ENCODE measurements around the gene PGM1.

The PGM1 gene

DNA sequence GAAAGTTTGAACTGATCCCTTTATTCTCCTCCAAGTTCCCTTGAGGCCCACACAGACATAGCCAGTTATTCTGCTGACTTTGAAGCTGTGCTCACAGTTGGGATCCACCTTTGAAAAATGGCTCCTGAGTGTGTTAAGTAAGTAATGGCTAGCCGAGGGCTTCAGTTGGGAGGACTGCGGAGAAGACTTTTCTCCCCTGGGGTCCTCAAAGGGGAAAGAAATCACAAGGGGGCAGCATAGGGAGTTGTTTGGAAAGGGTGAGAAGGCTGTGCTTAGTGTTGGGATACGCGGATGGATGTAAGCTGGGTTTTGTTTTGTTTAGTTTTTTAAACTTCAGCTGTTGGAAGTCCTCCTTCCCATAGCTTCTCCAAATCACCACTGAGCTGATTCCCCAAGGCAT is 8.3 kb downstream of the PGM1 start:
- DNase-seq, result no peak

DNA sequence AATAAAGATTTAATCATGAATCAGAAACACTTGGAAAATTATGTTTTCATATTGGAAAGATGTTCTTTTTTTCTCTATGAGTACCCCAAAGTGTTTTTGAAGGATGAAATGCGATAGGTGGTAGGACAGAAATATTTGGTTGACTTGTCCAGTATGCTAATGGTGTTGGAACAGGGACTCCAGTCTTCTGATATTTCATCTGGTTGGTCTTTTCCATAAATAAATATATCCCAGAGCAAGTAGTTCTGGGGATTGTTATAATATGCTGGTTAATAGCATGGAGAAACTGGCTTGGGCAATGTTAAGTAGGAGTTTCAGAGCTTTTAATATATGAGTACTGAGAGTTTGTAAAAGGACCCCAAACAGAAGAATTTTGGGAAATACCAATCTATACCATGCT is 8.7 kb downstream of the PGM1 start:
- no peak for DNase-seq

DNA sequence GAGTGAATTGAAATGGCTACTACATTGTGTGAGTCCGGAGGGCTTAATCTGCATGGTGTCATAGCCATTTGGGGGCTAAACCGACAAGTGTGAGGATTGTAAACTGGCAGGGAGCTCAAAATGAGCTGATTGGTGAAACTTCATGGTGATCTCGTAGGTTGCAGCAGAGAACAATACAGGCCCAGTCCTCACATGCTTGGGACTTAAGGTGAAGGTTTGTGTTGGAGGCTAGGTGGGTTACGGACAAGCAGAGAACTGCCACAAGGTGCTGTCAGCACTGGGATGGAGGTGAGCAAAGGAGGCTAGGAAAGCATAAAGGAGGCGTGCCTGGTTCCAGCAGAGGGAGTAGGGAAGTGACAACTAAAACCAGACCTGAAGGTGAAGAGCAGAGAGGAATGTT is 9.4 kb downstream of the PGM1 start:
- DNase-seq, result no peak

DNA sequence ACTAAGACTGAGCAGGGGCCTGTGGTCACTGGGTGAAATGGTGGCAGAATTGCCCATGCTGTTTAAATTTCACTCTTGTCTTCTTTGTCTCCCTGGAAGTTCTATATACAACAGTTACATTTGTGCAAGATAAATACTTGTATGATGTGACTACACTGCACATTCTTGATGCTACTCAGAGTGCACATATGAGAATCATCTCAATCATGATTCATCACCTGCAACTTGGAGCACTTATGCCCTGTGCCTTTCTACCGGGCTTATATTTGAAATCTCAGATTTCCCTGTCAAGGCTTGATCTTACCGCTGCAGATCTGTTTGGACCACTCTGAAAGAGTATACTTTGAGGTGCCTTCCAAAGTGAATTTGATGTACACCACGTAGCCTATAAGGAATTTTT is 10.6 kb downstream of the PGM1 start:
- no peak for DNase-seq

DNA sequence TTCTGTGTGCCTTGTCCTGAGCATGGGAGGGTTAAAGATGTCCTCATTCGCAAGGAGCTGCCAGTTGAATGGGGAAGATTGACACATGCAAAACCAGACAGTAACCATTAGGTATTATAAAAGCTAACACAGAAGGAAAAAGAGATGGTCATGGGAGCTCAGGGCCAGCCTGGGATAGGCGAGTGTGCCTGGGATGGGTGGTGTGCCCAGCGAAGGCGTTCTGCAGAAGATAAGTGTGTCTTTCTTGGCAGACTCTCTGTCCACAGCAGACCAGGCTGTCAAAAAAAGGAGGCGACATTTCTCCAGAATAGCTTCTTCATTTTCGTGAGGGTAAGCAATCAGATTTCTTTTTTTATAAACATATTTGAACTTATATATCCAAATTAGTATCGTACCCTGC is 14.1 kb downstream of the PGM1 start:
- DNase-seq, result no peak

DNA sequence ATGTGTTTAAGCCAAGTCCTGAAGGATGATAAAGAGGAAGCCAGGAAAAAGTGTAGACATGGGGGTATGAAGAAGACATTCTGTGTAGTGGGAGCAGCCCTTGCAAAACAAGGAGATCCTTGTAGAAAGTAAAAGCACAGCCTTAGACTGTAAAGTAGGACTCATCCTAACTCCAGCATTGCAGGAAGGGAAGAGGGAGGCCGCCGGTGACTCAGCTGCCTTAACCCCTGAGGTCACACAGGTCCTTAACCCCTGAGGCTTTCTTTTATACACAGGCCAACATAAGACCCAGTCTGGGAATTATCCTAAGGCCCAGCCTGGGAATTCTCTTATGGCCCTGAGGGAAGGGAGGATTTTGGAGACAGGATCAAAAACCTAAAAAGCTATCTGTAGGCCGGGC is 18.0 kb downstream of the PGM1 start:
- no peak for DNase-seq

DNA sequence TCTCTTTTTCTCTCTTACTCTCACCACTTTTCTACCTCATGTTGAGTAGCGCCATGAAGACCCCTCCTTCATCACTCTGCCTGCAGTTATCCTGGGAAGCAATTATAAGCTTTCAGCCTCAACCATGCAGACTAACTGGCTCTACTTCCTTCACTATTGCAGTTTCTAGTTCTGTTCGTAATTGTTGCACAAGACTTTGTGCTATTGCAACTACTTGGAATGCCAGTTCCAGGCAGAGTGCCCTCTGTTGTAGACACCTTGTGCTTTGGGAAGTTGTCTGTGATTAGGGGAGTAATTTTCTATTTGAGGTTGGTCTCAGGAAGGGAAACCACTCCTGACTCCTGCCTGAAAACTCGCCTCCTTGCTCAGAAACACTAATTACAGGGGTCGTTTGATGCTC is 19.4 kb downstream of the PGM1 start:
- no peak for DNase-seq

DNA sequence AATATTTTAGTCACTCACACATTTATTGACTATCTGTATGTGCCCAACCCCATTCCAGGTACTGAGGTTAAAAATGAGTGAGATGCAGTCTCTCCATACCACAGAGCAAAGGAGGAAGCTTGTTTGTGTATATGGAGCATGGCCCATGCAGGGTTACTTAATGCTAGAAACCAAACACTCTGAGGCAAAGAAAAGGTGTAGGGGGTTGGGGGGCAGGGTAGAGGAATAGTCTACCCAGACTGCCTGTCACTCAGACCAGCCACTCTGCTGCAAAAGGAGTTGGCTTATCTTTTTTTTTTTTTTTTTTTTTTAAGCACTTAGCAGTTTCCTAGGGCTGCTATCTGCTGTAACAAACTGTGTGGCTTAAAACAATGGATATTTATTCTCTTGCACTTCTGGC is 19.8 kb downstream of the PGM1 start:
- no peak for DNase-seq

DNA sequence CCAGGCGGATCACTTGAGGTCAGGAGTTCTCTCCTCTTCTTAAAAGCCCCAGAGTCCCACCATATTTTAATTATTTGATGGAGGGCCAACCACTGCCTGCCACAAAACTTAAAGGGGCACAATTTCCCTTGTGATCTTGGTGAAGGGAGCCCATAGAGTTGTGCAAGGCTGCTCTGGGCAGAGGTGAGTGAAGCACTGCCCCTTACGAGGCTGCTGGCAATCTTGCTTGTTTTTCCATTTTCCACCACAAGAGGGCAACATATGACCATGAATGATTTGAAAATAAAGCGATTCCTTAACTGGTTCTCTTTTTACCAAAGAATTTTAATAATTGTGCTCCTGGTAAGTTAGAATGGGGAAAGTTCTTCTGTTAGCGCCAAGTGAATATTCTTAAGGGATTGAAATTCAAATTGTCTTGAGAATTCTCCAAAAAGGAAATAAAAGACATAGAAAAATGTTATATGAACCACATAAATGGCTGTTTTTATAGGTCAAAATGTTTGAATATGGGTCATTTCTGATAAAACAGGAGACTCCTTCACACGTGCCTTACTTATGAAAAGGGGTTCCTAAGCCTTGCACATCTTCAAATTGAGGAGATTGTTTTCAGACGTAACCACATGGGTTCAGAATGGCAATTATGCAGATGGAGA is 22.7 kb downstream of the PGM1 start:
- DNase-seq, result peak; percentile 58 to 67

DNA sequence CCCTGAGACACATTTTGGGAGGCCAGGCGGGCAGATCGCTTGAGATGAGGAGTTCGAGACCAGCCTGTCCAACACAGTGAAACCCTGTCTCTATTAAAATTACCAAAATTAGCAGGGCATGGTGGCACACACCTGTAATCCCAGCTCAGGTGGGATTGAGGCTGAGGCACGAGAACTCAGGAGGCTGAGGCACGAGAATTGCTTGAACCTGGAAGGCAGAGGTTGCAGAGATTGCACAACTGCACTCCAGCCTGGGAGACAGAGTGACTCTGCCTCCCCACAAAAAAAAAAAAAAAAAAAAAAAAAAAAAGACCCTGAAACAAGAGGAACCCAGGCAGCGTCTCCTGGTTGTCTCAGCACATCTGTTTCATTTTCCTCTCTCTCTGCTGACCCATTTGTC is 24.2 kb downstream of the PGM1 start:
- DNase-seq, result no peak

DNA sequence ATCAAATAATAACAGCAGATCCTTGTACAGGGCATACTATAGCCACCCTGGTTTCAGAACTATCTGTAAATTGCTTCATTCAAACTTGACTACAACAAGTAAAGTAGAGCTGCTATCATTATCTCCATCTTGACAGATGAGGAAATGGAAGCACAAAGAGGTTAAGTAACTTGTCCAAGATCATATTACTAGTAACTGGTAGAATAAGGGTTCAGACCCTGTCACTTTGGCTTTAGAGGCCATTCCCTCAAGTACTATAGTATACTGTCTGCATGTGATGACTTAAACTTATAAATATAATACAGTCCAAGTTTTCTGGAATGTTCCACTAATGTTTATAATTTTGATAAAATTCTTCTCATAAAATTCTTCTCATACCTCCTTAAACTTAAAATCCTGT is 24.8 kb downstream of the PGM1 start:
- DNase-seq, result no peak

DNA sequence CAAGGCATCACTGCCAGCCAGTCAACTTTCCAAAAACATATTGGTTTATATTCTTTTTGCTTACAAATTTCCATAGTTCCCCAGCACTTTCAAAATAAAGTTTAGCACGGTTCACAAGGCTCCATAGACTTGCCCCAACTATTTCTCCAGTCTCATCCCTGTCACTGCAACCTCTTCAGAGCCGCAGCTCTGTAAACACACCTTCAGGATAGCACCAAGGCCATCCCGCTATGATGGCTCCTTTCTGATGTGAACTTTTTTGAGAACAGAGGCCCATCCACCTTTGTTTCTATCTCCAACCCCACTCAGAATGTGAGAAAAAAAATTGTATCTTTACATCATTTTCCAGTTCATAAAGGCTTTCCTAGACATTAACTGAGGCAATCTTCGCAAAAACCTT is 26.3 kb downstream of the PGM1 start:
- no peak for DNase-seq

DNA sequence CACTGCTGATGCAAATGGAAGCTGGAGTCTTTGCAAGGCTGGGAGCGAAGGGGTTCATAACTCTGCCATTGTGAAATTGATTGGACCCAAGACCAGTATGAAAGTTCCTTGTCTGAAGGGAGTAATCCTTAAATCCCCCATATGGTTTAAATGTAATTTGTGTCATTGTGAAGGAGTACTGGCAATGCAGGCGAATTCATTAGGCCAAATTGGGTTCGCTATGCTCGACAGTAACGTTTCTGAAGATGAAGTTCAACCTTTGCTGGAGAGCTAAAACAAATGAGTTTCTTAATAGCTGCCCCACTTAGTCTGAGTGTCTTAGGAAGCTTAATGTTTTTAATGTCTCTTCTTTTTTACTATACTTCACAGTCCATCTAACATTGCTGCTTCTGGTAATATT is 27.5 kb downstream of the PGM1 start:
- no peak for DNase-seq

DNA sequence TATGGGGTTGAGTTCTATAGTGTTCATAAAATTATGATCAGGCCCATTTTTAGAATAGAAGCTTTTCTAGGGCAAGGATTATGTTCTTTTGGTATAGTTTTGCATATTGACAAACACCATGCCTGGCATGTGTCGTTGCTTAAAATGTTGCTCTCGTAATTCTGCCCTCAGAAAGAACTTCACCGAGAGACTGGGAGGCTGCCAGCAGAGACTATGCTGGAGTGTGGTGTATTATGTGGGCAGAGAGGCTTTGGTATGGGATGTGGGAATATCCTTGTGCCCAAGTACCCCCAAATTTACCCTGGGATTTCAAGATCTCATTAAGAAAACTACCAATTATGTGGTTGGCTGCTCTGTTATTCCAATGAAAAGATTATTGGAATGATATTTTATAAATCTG is 27.9 kb downstream of the PGM1 start:
- no peak for DNase-seq

DNA sequence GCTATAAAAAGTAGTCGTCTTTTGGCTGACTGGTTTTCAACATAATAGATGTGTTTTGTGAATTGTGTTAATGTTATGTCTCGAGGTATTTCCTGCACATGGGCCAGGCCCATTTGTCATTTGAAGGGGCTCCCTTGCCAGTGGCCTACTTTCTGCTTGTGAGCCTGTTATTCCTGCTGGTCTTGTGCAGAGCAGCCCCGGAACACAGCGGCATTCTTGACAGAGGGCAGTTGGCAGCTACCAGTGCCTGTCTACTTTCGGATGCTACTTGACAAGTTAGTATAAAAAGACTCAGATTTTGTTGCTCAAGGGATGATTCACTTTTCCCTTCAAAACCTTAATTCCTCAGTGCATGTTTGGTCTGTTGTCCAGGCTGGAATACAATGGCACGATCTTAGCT is 28.5 kb downstream of the PGM1 start:
- DNase-seq, result no peak

DNA sequence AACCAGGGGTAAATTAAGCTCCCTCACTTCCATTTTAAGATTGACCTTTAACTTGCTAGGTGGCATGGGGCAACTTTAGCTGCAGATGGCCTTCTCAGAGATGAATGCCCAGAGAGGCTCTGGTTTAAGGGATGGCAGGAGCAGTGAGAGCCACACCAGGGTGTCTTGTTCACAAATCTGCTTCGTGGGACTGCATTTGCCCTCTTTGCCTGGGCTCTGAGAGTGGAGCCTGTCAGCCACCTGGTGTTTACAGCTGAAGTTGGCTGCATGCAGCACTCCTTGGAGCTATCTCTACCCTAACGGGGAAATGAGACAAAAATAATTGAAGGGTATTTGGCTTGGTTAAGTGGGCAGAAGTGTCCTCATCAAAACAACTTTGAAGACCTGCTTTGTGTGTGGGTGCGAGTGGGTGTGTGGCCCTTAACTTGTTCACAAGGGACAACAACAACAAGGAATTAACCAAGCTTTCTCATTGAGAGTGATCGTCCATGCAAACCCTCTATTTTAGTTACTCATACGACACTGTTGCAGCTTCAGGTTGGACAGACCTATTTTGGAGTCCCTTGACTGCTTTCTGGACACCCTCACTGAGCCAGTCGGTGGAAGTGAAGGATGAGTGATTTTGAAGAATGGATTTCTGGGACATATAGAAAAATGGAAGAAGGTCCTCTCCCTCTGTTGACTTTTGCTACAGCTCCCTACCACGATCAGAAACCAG is 29.8 kb downstream of the PGM1 start:
- DNase-seq, result no peak

DNA sequence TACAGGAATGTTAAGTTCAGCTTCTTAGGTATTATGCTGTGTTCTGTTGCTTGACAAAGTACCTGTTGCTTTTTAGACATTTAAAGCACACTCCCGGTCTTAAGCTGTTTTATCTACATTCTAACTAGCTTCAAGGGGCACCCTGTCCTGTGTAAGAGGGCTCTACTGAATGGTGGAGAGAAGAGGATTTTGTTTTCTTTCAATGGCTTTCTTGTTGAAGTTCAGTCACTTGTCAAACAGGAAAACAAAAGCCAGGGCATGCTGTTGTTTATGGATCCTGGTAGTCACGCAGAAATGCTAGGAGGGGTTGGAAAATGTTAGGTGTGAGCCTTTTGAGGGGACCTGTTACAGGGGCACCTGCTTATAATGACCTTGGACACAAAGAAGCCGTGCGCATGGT is 30.7 kb downstream of the PGM1 start:
- DNase-seq, result no peak

DNA sequence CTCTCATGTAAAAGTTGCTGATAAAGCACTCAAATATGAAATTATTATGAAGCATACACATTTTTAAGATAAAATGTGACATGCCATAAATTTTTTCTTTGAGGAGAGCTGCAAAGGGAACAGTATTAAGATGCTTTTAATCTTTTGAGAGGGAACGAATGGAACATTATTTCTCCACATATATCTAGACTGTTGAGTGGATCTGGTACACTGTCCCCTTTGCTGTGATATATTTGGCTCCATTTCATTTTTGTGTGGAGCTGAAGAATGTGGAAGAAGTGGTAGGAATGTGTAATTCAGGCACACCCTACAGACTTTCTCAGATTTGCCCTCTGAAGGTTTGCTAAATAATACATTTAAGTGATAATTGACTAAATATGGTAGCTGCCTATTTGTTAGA is 31.7 kb downstream of the PGM1 start:
- no peak for DNase-seq

DNA sequence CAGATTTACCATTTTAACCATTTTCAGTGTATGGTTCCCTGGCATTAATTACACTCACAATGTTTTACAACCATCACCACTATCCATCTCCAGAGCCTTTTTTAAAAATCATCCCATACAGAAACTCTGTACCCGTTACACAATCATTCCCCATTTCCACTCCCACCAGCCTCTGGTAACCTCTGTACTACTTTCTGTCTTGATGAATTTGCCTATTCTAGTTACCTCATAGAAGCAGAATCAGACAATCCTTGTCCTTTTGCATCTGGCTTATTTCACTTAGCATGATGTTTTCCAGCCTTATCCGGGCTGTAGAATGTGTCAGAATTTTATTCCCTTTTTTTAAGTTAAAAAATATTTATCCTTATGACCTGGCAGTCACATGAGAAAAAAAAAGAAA is 33.0 kb downstream of the PGM1 start:
- DNase-seq, result no peak

DNA sequence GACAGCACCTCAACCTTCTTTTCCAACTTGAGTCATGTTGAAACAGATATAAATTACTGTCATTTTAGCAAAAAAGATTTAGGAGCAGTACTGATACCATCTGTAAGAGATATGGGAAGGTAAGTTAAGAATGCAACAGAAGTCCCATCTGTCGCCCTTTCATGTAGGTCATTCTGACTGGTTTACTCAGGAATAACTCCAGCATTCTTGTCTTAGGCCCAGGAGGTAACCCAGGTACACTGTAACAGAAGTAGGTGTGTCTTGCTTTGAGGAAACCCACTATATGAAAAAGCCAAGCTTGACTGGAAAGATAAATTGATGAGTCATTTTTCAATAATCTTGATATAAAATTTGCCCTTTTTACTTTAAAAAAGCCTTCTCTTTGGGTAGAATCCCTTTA is 35.4 kb downstream of the PGM1 start:
- no peak for DNase-seq

DNA sequence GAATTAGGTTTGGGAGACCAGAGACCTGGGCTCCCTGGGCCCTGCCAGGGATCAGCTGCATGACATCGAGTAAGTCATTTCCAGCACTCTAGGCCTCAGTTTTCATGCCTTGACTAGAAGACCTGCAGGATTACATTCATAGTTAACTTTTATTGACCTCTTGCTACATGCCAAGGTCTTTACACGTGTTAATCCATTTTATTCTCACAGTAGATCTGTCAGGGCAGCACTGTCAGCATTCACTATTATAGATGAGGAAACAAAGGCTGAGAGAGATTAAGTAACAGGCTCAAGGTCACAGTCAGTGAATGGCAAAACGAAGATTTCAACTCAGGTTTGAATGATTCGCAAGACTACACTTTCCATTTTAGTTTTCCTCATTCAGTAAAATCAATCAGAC is 37.0 kb downstream of the PGM1 start:
- no peak for DNase-seq

DNA sequence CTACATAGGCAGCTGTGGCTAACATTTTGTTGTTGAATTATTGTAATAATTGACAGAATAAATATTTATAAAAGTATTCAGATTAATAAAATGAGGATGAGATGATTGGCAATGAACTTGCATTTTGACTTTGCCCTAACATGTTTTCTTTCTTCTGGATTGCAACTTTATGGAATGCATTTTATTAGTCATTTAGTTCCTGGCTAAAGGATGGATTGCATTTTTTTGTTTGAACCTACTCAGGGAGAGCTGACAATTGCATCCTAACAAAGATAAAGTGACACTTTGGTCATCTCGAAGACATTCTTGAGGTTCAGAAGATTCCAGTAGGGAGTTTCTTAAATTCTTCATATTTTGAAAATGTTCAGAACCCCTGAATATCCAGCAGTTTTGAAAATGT is 37.5 kb downstream of the PGM1 start:
- no peak for DNase-seq

DNA sequence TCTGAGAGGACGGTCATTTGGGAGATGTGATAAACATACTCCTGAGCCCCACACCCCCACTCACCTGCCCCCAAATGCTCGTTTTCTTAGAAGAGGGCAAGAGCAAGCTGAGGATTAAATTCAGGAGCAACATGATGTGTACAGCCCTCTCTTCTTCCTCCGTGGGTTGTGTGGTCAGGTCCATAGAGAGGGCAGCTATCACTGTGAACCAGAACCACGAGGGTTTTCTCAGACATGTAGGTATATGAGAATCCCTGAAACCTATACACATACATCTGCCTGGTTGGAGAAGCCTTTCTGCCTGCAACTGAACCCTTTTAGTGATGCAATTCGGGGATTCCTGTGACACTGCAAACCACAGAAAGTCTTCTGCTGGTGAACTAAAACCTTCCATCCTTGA is 38.9 kb downstream of the PGM1 start:
- DNase-seq, result no peak

DNA sequence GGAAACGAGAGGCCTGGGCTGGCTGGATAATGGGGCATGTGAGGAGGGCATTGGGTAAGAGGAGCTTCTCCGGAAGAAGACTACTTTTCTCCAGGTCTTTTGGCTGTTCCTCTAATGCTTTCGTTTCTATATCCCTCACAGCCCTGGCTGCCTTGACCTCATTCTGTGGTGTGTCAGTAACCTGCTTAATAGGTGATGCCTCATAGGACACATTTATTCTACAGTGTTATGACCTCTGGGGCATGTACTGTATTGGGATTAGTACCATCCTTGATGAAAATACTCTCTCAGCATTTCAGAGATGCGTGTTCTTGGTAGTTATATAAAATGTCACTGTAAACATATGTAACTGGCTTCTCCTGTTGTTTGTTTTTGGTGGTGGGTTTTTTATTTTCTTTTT is 40.1 kb downstream of the PGM1 start:
- DNase-seq, result no peak

DNA sequence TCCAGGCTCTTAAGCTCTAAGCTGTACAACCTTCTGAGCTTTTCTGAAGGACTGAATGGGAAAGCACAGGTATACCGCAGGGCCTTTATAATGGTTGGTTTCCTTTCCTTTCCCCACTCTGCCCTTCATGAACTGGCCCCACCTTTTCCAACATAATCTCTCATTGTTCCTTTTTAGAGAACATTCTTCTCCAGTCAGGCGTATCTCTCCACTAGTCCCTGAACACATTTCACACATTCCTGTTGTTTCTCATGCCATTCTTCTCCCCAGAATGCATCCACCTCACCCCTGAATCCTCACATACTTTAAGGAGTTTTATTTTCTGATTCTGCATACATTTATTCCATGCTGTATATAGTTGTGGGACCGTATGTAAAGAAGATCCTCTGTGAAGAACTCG is 41.3 kb downstream of the PGM1 start:
- no peak for DNase-seq
